RWPE2 (cell line): ENCODE measurements around the gene NDRG2.

ENCODE experiments used
- ATAC-seq: fragments of 200-7000 bp; cut with Tn5 transposase; 3 replicates; pipeline ENCODE4 v1.9.1; 2021; ENCODE audit warnings: low read depth
- DNase-seq: peaks from one replicate; pipeline ENCODE4 v3.0.0-alpha.2; 2020; ENCODE audit warnings: low spot score
- H3K27ac ChIP-seq: fragments of 450-650 bp; 2 replicates; pipeline ENCODE4 v1.5.1; 2017; ENCODE audit warnings: mild to moderate bottlenecking; ENCODE audit not compliant: poor library complexity, severe bottlenecking
- H3K27me3 ChIP-seq: fragments of 250-450 bp; sonication (Bioruptor Pico); 2 replicates; pipeline ENCODE4 v1.5.1; 2021; ENCODE audit warnings: mild to moderate bottlenecking, moderate library complexity; ENCODE audit not compliant: insufficient read depth, poor library complexity, severe bottlenecking
- H3K36me3 ChIP-seq: fragments of 250-450 bp; sonication (Bioruptor Pico); 2 replicates; pipeline ENCODE4 v1.5.1; 2020; ENCODE audit warnings: low read depth, mild to moderate bottlenecking, moderate library complexity
- H3K4me1 ChIP-seq: fragments of 250-450 bp; sonication (Bioruptor Pico); 2 replicates; pipeline ENCODE4 v1.5.1; 2021; ENCODE audit warnings: mild to moderate bottlenecking, moderate library complexity; ENCODE audit not compliant: insufficient read depth, poor library complexity, severe bottlenecking
- H3K4me3 ChIP-seq: fragments of 250-450 bp; sonication (Bioruptor Pico); 2 replicates; pipeline ENCODE4 v1.5.1; 2021; ENCODE audit warnings: mild to moderate bottlenecking, moderate library complexity; ENCODE audit not compliant: severe bottlenecking
- H3K9me3 ChIP-seq: fragments of 250-450 bp; sonication (Bioruptor Pico); 2 replicates; pipeline ENCODE4 v1.5.1; 2021; ENCODE audit warnings: mild to moderate bottlenecking, moderate library complexity; ENCODE audit not compliant: severe bottlenecking
- CTCF ChIP-seq: fragments of 450-650 bp; IDR thresholded peaks from one replicate; pipeline ENCODE4 v1.5.1; 2017; ENCODE audit warnings: mild to moderate bottlenecking, moderate library complexity; ENCODE audit not compliant: poor library complexity, severe bottlenecking

The NDRG2 gene

DNA sequence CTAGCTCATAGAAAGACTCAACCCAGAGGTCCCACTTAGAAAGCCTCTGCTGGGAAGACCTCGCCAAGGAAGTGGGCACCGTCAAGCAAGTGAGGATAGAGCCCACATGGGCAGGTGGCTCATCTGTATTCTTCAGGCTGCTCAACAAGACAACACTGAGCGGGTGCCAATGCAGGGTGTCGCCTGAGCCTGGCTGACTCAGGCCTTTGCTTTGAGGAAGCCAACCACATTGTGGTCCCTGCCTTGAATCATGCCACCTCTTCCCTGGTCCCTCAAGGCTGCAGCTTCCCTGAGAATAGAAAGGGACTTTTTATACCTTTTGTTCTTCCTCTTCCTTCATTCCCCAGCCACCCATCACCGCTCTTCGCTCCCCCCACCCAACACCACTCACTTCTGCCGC, 11.9 kb upstream of the NDRG2 start:
- H3K4me1 ChIP-seq, result peaks cover 20% of the 10 kb centered on the region
- no peaks in the 10 kb centered on the region for H3K36me3 ChIP-seq
- no peak overlapping the region for H3K4me3 ChIP-seq
- TF ChIP-seq CTCF, result no peak
- H3K9me3 ChIP-seq, result no peaks in the 10 kb centered on the region
- DNase-seq (no peak), ATAC-seq (no peak)
- H3K27me3 ChIP-seq, result no peaks in the 10 kb centered on the region
- H3K27ac ChIP-seq, result no peak overlapping the region

DNA sequence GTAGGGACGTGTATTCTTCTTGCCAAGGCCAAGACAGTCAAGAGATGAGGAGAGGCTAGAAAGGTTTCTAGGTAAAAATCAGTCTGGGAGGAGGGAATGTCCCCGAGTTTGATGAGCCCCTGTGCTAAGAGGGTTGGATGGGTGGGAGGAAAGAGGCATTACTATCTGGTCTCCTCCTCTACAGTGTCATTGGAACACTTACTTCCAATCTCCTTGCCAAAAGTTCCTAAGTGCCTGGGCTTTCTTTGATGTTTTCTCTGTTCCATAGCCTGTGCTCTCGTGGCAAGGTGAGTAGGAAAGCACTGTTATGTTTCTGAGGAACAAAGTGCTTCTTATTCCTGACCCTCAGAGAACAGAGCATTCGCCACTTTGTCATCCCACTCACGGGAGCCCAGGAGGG, 9.8 kb upstream of the NDRG2 start, which contains the start of gene RNASE13:
RNASE13 (minus strand) TSS at position 101 of the 400 bp plus-strand sequence. CDS start 519 bp downstream, outside the sequence.
- Histone ChIP-seq H3K4me1 (peaks cover 1% of the 10 kb centered on the region), H3K4me3 (no peak within 1 kb of the TSS), H3K36me3 (no peaks in the 10 kb centered on the region), H3K27ac (no peak within 1 kb of the TSS), H3K9me3 (no peaks in the 10 kb centered on the region), H3K27me3 (no peaks in the 10 kb centered on the region)
- DNase-seq (no peak), ATAC-seq (no peak)
- no peak for TF ChIP-seq CTCF

DNA sequence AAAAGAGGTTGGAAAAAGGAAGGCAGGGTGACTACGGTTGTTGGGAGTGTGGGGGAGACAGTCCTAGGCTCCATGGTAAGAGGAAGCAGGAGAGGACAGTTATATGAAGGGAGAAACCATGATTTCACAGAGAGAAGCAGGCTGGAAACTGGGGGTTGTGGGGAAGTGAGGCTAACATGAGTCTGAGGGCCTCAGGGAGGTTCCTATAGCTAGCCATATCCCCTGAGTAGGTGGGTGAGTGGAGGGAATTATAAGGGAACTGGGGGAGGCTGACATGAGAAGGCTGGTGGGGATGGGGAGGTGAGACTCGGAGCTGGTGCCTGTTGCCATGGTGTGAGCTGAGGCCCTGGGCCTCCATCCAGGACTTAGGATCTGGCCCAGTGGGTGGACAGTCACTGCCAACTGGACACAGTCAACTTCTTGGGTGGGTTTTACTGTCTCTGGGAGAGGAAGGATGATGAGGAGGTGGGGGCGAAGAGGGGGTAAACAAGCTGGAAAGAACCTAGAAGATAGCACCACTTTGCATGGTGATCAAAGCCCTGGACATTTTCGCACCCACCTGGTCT, 8.4 kb upstream of the NDRG2 start:
- no peaks in the 10 kb centered on the region for H3K36me3 ChIP-seq
- H3K4me3 ChIP-seq, result no peak overlapping the region
- no peaks in the 10 kb centered on the region for H3K27me3 ChIP-seq
- DNase-seq (no peak), ATAC-seq (no peak)
- H3K9me3 ChIP-seq, result no peaks in the 10 kb centered on the region
- no peak for TF ChIP-seq CTCF
- H3K4me1 ChIP-seq, result no peaks in the 10 kb centered on the region
- H3K27ac ChIP-seq, result no peak overlapping the region

GRCh38 chr14:21032326-21033132, 7.7 kb upstream of the NDRG2 start:
- DNase-seq (no peak), ATAC-seq (no peak)
- H3K9me3 ChIP-seq, result no peaks in the 10 kb centered on the region
- no peaks in the 10 kb centered on the region for H3K36me3 ChIP-seq
- no peaks in the 10 kb centered on the region for H3K27me3 ChIP-seq
- H3K4me1 ChIP-seq, result no peaks in the 10 kb centered on the region
- H3K4me3 ChIP-seq, result no peak overlapping the region
- no peak for TF ChIP-seq CTCF
- no peak overlapping the region for H3K27ac ChIP-seq

GRCh38 chr14:21030531-21030930, 5.7 kb upstream of the NDRG2 start:
- ATAC-seq, result no peak
- no peak for DNase-seq
- Histone ChIP-seq H3K36me3 (no peaks in the 10 kb centered on the region), H3K4me3 (no peak overlapping the region), H3K27ac (no peak overlapping the region), H3K27me3 (no peaks in the 10 kb centered on the region), H3K4me1 (no peaks in the 10 kb centered on the region), H3K9me3 (no peaks in the 10 kb centered on the region)
- no peak for TF ChIP-seq CTCF
